A673 (cell line): Measurements from ENCODE around the gene SLC32A1.

ENCODE experiments used
- EZH2 ChIP-seq: fragments of 200-600 bp; sonication (generic); IDR thresholded peaks from 2 replicates; pipeline ENCODE4 v1.6.1; 2017; ENCODE audit warnings: borderline replicate concordance, low read depth, mild to moderate bottlenecking, mixed read lengths, antibody characterized with exemption, low read length; ENCODE audit not compliant: poor library complexity, severe bottlenecking
- TF ChIP-seq, protein P1 (sequence below): fragments of 300-800, 200-600 bp; sonication (generic); conservative IDR thresholded peaks from 2 replicates; pipeline ENCODE4 v1.5.1; 2017; ENCODE audit warnings: low read depth, mild to moderate bottlenecking, antibody characterized with exemption, low read length, moderate library complexity, mixed read lengths

DNA sequence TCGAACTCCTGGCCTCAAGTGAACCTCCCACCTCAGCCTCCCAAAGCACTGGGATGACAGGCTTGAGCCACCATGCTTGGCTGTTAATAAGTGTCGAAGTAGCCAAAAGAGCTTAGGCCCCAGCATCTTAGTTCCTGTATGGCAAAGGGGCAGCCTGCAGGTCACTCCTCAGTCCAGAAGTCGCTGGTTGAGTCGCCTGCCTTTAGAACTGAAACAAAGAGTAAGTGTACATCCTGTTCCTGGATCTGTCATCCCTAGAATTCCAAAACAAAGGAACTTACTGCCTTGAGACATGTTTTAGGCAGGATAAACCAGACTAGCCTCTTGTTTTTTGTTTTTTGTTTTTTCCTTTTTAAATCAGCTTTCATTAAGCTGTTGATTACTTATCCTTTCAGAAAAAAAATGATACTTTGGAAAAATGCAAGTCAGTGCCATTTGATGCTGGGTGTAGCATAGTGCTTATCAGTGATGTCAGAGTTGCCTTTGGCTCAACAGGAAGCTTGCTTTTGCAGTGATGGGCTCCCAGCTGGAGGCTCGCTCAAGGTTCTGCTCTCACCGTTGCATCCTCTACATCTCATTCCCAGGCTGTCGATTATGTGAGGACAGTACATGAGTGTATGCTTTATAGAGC, 33.0 kb downstream of the SLC32A1 start:
- TF ChIP-seq, protein P1, sequence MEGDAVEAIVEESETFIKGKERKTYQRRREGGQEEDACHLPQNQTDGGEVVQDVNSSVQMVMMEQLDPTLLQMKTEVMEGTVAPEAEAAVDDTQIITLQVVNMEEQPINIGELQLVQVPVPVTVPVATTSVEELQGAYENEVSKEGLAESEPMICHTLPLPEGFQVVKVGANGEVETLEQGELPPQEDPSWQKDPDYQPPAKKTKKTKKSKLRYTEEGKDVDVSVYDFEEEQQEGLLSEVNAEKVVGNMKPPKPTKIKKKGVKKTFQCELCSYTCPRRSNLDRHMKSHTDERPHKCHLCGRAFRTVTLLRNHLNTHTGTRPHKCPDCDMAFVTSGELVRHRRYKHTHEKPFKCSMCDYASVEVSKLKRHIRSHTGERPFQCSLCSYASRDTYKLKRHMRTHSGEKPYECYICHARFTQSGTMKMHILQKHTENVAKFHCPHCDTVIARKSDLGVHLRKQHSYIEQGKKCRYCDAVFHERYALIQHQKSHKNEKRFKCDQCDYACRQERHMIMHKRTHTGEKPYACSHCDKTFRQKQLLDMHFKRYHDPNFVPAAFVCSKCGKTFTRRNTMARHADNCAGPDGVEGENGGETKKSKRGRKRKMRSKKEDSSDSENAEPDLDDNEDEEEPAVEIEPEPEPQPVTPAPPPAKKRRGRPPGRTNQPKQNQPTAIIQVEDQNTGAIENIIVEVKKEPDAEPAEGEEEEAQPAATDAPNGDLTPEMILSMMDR, result no peak
- no peak for TF ChIP-seq EZH2
